22Rv1 (cell line): ENCODE measurements around the gene TEX52.

Experiments used
- ZFX ChIP-seq: fragments of 450-650 bp; IDR thresholded peaks from 2 replicates; pipeline ENCODE4 v1.6.1; 2017; ENCODE audit warnings: antibody characterized with exemption, borderline replicate concordance
- TF ChIP-seq, protein P1 (sequence below): fragments of 450-650 bp; IDR thresholded peaks from 2 replicates; pipeline ENCODE4 v1.5.1; 2017; ENCODE audit warnings: mild to moderate bottlenecking

DNA sequence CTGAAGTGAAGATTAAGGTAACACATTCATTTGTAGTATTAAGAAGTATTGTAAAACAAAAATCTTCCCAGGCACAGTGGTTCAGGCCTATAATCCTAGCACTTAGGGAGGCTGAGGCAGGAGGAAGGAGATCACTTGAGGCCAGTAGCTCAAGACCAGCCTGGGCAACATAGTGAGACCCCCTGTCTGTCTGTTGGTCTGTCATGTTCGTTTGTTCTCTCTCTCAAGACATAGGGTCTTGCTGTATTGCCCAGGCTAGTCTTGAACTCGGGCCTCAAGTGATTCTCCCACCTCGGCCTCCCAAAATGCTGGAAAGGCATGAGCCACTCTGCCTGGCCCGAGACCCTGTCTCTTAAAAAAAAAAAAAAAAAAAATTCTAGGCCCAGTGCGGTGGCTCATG, 40.6 kb upstream of the TEX52 start:
- TF ChIP-seq, protein P1, sequence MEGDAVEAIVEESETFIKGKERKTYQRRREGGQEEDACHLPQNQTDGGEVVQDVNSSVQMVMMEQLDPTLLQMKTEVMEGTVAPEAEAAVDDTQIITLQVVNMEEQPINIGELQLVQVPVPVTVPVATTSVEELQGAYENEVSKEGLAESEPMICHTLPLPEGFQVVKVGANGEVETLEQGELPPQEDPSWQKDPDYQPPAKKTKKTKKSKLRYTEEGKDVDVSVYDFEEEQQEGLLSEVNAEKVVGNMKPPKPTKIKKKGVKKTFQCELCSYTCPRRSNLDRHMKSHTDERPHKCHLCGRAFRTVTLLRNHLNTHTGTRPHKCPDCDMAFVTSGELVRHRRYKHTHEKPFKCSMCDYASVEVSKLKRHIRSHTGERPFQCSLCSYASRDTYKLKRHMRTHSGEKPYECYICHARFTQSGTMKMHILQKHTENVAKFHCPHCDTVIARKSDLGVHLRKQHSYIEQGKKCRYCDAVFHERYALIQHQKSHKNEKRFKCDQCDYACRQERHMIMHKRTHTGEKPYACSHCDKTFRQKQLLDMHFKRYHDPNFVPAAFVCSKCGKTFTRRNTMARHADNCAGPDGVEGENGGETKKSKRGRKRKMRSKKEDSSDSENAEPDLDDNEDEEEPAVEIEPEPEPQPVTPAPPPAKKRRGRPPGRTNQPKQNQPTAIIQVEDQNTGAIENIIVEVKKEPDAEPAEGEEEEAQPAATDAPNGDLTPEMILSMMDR, result no peak
- TF ChIP-seq ZFX, result no peak
